ENCODE results near the gene TMEM80. TPM values are rescaled to one million over a fixed set of nuclear protein-coding genes. Genes with fewer than 3 reads are reported as not detected.

The TMEM80 gene
- total and polyA plus RNA-seq, 2 of the 4 experiments (the other 2 are of a cell fraction): 5.6 to 21.7 TPM

DNA sequence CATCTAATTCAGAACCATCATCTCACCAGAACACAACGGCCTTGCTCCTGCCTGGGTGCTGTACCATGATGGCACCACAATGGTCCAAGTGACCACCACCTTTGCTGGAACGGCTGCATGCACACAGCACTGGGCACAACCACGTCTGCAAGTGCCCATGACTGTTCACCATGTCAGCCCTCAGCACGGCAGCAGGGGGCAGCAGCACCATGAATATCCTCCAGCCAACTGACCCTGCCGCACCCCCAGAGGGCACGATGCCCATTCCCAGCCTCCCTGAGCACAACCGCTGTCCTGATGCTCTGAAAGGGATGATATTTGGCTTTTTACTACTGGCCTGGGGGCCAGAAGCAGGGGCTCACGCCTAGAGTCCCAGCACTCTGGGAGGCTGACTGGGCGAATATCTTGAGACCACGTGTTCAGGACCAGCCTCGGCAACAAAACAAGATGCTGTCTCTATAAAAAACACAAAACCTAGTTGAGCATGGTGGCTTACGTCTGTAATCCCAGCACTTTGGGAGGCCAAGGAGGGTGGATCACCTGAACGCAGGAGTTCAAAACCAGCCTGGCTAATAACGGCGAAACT is 32.8 kb upstream of the TMEM80 start:
- Histone ChIP-seq H3K56ac (ENCODE audit: extremely low read depth, insufficient read depth, low read length) (no peak overlapping the region), H3K9me1 (ENCODE audit: insufficient read depth, low read length) (no peaks in the 10 kb centered on the region), H3K23ac (ENCODE audit: low read depth, low read length) (no peak overlapping the region), H3K18ac (ENCODE audit: low read depth, low read length) (no peak overlapping the region), H2BK120ac (ENCODE audit: low read depth, low read length) (no peak overlapping the region), H4K91ac (ENCODE audit: insufficient read depth, low read depth, low read length) (no peak overlapping the region), H3K9ac (ENCODE audit: low read depth, low read length) (no peak overlapping the region), H2AK9ac (replicated peaks; ENCODE audit: low read depth, low read length, poor library complexity) (no peak overlapping the region), H2BK15ac (ENCODE audit: low read depth, low read length) (no peak overlapping the region), H2BK20ac (ENCODE audit: low read depth, low read length) (no peak overlapping the region), H3K4me2 (ENCODE audit: low read depth, low read length) (no peak overlapping the region), H2BK5ac (ENCODE audit: low read depth, low read length, poor library complexity, severe bottlenecking) (no peak overlapping the region), H3K4me1 (ENCODE audit: control insufficient read depth, insufficient read depth, low read length) (peaks cover 5% of the 10 kb centered on the region; the same call in 1 of the 2 replicates), H3K27me3 (ENCODE audit: control insufficient read depth, insufficient read depth, low read length) (no peaks in the 10 kb centered on the region), H2AK5ac (ENCODE audit: low read depth, low read length) (no peak overlapping the region), H2AFZ (replicated peaks; ENCODE audit: low read length, poor library complexity) (no peak overlapping the region), H4K20me1 (ENCODE audit: insufficient read depth, low read length) (peaks cover 8% of the 10 kb centered on the region), H3K4ac (ENCODE audit: low read depth, low read length) (no peak overlapping the region), H3K14ac (replicated peaks; ENCODE audit: low read depth, low read length) (no peak overlapping the region), H3K79me1 (ENCODE audit: low read depth in 1 of 2, low read length in 2 of 2) (peaks cover 13 to 23% of the 10 kb centered on the region in 2 experiments; a peak in 2 of 4 replicates), H3K27ac (ENCODE audit: insufficient read depth, low read length) (no peak overlapping the region), H3K36me3 (ENCODE audit: control insufficient read depth, insufficient read depth, low read length) (peaks cover 24% of the 10 kb centered on the region), H3K9me3 (ENCODE audit: control insufficient read depth, insufficient read depth, low read length) (no peaks in the 10 kb centered on the region), H3K4me3 (ENCODE audit: insufficient read depth, low read depth, low read length) (no peak overlapping the region), H4K5ac (ENCODE audit: low read depth, low read length) (no peak overlapping the region), H4K8ac (ENCODE audit: low read depth in 2 of 2, low read length in 2 of 2) (no peak overlapping the region; a peak in 1 of 4 replicates)
- peak; percentile 90 for ATAC-seq (ENCODE audit: low read depth)
- dilution Hi-C loops (cut with HindIII; ENCODE audit: low sequenced_read_pairs, unreplicated experiment) (no loop called here), in situ Hi-C loops (cut with MboI; ENCODE audit: low sequenced_read_pairs) (loop anchor here (5.0 kb wide), 1 partner anchor 75 kb away; no protein-coding TSS in a partner anchor), intact Hi-C loops (cut with micrococcal nuclease) (loop anchor here (1.0 kb wide), 2 partner anchors 61 to 121 kb away; no protein-coding TSS in a partner anchor)
- BruUV-seq (replicated peaks): no TSS peak
- DNase-seq: peak; percentile 47
- no peak for TF ChIP-seq ELK1 (IDR thresholded peaks at IDR 0.05; ENCODE audit: borderline replicate concordance, low read depth, low read length)
- no peak for TF ChIP-seq RFX5 (IDR thresholded peaks at IDR 0.05; ENCODE audit: low read depth, low read length)
- no peak for TF ChIP-seq MAFK (IDR thresholded peaks at IDR 0.05; ENCODE audit: low read depth, low read length)
- TF ChIP-seq MXI1 (IDR thresholded peaks at IDR 0.05; ENCODE audit: borderline replicate concordance, low read depth, low read length): no peak
- TF ChIP-seq NFE2L2 (IDR thresholded peaks at IDR 0.05; ENCODE audit: low read depth, low read length): no peak
- no peak for TF ChIP-seq CHD1 (IDR thresholded peaks at IDR 0.05; ENCODE audit: low read depth, low read length)
- peak; percentile 76 for TF ChIP-seq RAD21 (IDR thresholded peaks at IDR 0.05; ENCODE audit: low read length)
- no peak for TF ChIP-seq FOS (IDR thresholded peaks at IDR 0.05; ENCODE audit: low read depth, low read length)
- no peak for TF ChIP-seq CEBPB (IDR thresholded peaks at IDR 0.05; ENCODE audit: low read depth, low read length)
- peak; percentile 77 for TF ChIP-seq SMC3 (IDR thresholded peaks at IDR 0.05; ENCODE audit: low read depth, low read length)
- TF ChIP-seq RCOR1 (IDR thresholded peaks at IDR 0.05; ENCODE audit: insufficient replicate concordance, low read length): no peak
- TF ChIP-seq POLR2A (IDR thresholded peaks at IDR 0.05; ENCODE audit: low read depth, low read length): no peak
- no peak for TF ChIP-seq BHLHE40 (IDR thresholded peaks at IDR 0.05; ENCODE audit: low read depth, low read length)
- TF ChIP-seq CTCF (conservative IDR thresholded peaks at IDR 0.05; ENCODE audit: low read depth, low read length): peak; percentile 71
- no peak for TF ChIP-seq MAZ (IDR thresholded peaks at IDR 0.05; ENCODE audit: borderline replicate concordance, low read depth, low read length)
- TF ChIP-seq USF2 (IDR thresholded peaks at IDR 0.05; ENCODE audit: low read depth, low read length): no peak
- 35% methylated on average over 7 of the region's 15 CpGs; no CpG with 5 or more reads in 1 of the 2 experiments for WGBS, 2 experiments (ENCODE audit: extremely low coverage in 2 of 2, insufficient read length in 1 of 2)
- POLR2A ChIA-PET (ENCODE audit: unreplicated experiment): no interaction called here
- CTCF ChIA-PET: no interaction called here
